NCI-H2196 (cell line): ENCODE measurements around the gene PAQR5.
"Not testable (repeated sequence)": the region's sequence is repeated elsewhere in the genome, so short reads cannot be mapped to it uniquely, and the experiment has no call there.

ENCODE experiments used
- DNase-seq: peaks from one replicate; lab custom pipeline; 2025; ENCODE audit not compliant: unreplicated experiment; lab: John Stamatoyannopoulos, UW

PAQR5 gene

DNA sequence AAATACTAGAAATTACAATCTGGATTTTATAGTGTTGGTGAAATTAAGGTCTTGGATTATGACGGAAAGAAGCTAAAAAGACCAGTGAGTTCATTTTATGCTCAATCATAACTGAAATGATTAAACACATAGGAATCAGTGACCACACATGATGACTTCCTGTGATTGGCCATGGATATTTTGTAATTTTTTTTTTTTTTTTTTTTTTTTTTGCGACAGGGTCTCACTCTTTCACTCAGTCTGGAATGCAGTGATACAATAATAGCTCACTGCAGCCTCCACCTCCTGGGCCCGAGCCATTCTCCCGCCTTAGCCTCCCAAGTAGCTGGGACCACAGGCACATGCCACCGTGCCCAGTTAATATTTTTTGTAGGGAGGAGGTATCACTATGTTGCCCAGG lies 47.4 kb downstream of the PAQR5 start:
- DNase-seq, result no peak

- no peak for DNase-seq
Observed at GRCh38 chr15:69351333-69351732, 52.6 kb downstream of the PAQR5 start.

DNA sequence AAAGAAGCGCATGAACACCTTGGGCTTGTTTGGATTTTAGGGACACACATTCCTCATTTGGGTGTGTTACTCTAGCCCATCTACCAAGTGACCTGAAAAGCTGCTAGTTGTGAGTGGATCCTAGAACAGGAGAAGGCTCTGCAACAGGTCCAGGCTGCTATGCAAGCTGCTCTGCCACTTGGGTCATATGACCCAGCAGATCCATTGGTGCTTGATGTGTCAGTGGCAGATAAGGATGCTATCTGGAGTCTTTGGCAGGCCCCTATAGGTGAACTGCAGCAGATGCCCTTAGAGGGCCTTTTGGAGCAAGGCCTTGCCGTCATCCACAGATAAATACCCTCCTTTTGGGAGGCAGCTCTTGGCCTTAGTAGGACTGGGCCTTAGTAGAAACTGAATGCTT lies 53.2 kb downstream of the PAQR5 start:
- DNase-seq, result no peak

GRCh38 chr15:69357773-69358771 lies 59.4 kb downstream of the PAQR5 start:
- DNase-seq, result no peak

DNA sequence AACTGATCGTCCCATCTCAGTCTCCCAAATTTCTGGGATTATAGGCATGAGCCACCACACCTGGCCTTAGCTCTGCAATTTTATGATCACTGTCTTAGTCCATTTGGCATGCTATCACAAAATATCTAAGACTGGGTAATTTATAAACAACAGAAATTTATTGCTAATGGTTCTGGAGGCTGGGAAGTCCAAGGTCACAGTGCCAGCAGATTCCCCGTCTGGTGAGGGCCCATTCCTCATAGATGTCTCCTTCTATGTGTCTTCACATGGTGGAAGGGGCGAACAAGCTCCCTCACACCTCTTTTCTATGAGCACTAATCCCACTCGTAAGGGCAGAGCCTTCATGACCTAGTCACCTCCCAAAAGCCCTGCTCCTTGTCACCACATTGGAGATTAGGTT lies 60.1 kb downstream of the PAQR5 start:
- DNase-seq, result no peak

GRCh38 chr15:69359722-69360121 lies 61.0 kb downstream of the PAQR5 start:
- no peak for DNase-seq

DNA sequence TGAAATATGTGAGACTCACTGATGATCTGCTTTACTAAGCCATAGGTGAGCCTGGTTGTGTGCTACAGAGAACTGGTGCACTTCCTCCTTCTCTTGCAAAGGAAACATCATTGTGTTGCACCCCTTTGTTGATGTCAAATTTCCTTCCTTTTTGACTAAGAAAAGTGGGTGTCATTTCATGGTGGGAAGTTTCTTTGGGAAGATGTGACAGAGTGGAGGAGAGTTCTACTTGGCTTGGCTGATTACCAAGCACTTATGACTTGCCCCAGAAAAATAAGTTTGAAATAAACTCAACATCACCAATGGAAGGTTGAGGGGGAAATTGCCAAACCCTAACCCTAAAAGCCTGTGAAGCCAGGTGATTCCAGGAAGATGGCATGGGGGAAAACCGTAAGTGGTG lies 61.9 kb downstream of the PAQR5 start:
- DNase-seq, result no peak

DNA sequence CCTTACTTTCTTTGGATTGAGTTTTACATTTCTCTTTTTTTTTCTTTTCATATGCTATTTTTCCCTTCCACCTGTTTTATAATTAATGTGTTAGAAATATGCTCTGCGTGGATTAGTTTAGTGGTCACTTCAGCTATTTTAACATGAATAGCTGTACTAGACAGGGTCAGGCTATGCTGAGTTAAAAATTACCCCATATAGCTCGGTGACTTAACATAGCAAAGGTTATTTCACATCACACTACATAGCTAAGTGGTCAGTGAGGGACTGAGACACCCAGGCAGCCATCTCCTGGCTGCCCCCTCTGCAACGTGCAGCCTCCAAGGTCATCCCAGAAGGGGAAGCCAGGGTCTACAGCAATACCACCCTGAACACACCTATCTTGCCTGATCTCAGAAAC lies 68.5 kb downstream of the PAQR5 start:
- no peak for DNase-seq

- DNase-seq, result no peak
Observed at GRCh38 chr15:69369631-69370030, 70.9 kb downstream of the PAQR5 start.

GRCh38 chr15:69373406-69373805 lies 74.7 kb downstream of the PAQR5 start:
- DNase-seq, result no peak

- DNase-seq, result no peak
Observed at GRCh38 chr15:69375151-69375790, 76.6 kb downstream of the PAQR5 start.

GRCh38 chr15:69377216-69377970 lies 78.7 kb downstream of the PAQR5 start:
- DNase-seq, result no peak

- DNase-seq, result no peak
Observed at GRCh38 chr15:69380100-69380725, 81.5 kb downstream of the PAQR5 start.

DNA sequence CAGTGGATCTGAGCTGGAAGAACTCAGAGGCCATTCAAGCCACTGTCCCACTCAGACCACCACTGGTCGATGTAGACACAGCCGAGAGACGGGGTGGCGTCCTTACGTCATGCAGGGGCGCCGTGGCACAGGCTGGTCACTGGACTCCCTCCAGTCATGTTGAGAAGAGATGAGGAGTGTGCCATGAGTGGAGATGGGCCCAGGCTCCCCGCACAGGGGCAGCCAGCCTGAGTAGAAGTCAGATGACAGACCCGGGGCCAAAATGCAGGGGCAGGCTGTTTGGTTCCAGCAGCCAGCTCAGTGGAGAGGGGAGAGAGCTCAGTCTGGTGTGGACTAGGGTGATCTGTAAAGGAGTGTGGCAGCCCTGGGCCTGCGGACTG lies 82.0 kb downstream of the PAQR5 start:
- DNase-seq, result no peak

- DNase-seq, result not testable (repeated sequence)
Observed at GRCh38 chr15:69382176-69382575, 83.5 kb downstream of the PAQR5 start.

GRCh38 chr15:69384066-69384465 lies 85.4 kb downstream of the PAQR5 start:
- not testable (repeated sequence) for DNase-seq

DNA sequence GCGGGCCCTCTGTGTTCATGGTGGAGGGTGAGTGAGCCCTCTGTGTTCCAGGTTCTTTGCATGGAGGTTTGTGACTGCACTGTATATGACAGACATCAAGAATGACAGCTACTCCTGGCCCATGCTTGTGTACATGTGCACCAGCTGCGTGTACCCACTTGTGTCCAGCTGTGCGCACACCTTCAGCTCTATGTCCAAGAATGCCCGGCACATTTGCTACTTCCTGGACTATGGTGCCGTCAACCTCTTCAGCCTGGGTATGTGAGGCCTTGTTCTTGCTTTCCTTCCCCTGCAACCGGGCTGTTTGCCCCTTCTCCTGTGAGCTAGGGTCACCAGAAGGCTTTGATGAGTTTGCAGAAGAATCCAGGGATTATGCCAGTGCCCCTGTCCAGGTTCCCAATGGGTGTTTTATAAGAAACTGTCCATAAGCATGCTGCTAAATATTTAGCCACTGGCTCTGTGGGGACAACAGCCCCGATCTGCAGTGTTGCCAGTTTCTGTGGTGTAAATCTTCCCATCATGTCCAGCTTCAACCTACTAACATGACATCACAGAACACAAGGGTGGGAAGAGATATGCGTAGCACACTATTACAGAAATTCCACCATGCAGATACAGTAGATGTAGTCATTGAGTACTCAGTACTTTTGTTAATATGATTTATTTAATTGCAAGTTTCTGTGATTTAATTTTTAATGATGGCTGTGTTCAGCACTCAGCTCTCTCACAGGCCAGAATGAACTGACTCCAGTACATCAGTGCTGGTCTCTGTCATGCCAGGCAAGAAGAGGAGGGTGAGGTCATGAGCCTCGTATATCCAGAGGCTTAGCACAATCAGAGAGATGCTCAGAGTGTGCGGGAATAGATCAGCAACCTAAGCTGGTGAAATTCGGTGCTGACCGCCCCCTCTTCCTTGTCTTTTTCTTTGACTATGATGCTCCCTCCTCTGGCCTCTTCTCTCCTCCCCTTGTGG lies 86.2 kb downstream of the PAQR5 start:
- DNase-seq, result no peak

DNA sequence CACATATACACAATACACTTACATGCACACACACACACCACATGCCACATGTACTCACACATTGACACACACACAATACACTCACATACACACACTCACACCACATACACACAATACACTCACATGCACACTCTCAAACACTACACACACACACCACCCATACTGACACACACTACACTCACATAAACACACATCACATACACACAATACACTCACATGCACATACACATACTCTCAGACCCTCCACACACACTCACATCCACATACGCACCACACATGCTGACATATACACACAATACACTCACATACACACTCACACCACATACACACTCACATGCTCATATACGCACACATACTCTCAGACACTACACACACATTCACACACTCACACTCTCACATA lies 87.1 kb downstream of the PAQR5 start:
- no peak for DNase-seq

- DNase-seq, result no peak
Observed at GRCh38 chr15:69386284-69386683, 87.6 kb downstream of the PAQR5 start.

- DNase-seq, result no peak
Observed at GRCh38 chr15:69388260-69388705, 89.6 kb downstream of the PAQR5 start.
